Loucy (cell line): Measurements from ENCODE around the gene PEX5L.

Experiments used
- H2AFZ ChIP-seq: fragments of 200-600 bp; sonication (generic); 2 replicates; pipeline ENCODE4 v1.6.0; 2016; ENCODE audit warnings: antibody characterized with exemption, mild to moderate bottlenecking, low read length, moderate library complexity
- H3F3A ChIP-seq: fragments of 200-600 bp; 2 replicates; pipeline ENCODE4 v1.6.0; 2016; ENCODE audit warnings: antibody characterized with exemption, low read depth, mild to moderate bottlenecking
- H3K27me3 ChIP-seq: fragments of 200-600 bp; sonication (generic); 2 replicates; pipeline ENCODE4 v1.6.1; 2014; ENCODE audit warnings: low read length, mild to moderate bottlenecking; ENCODE audit not compliant: insufficient read depth, poor library complexity, severe bottlenecking
- H3K36me3 ChIP-seq: fragments of 200-600 bp; sonication (generic); 2 replicates; pipeline ENCODE4 v1.6.1; 2016; ENCODE audit warnings: low read length; ENCODE audit not compliant: insufficient read depth
- H3K4me1 ChIP-seq: fragments of 200-600 bp; sonication (generic); 2 replicates; pipeline ENCODE4 v1.5.1; 2014; ENCODE audit warnings: low read length, mild to moderate bottlenecking; ENCODE audit not compliant: insufficient read depth, poor library complexity, severe bottlenecking
- H3K4me2 ChIP-seq: fragments of 200-600 bp; sonication (generic); 2 replicates; pipeline ENCODE4 v1.6.0; 2014; ENCODE audit warnings: antibody characterized with exemption, low read length, low read depth, mild to moderate bottlenecking; ENCODE audit not compliant: poor library complexity, severe bottlenecking
- H3K4me3 ChIP-seq: fragments of 200-600 bp; sonication (generic); 2 replicates; pipeline ENCODE4 v1.5.1; 2014; ENCODE audit warnings: low read length, mild to moderate bottlenecking, mixed read lengths; ENCODE audit not compliant: poor library complexity, severe bottlenecking
- H3K79me2 ChIP-seq: fragments of 200-600 bp; sonication (generic); 2 replicates; pipeline ENCODE4 v1.6.1; 2014; ENCODE audit warnings: low read length; ENCODE audit not compliant: insufficient read depth
- H3K9ac ChIP-seq: fragments of 200-600 bp; sonication (generic); 2 replicates; pipeline ENCODE4 v1.6.0; 2014; ENCODE audit warnings: mild to moderate bottlenecking, low read depth, low read length, moderate library complexity; ENCODE audit not compliant: poor library complexity, severe bottlenecking
- H3K9me2 ChIP-seq: fragments of 200-600 bp; sonication (generic); replicated peaks from 2 replicates; pipeline ENCODE4 v1.6.1; 2016; ENCODE audit warnings: low read depth, low read length, mixed read lengths
- H3K9me3 ChIP-seq: fragments of 200-600 bp; sonication (generic); 2 replicates; pipeline ENCODE4 v1.6.1; 2014; ENCODE audit warnings: mild to moderate bottlenecking, antibody characterized with exemption, low read length, low read depth; ENCODE audit not compliant: insufficient read depth
- H4K20me1 ChIP-seq: fragments of 200-600 bp; sonication (generic); 2 replicates; pipeline ENCODE4 v1.6.0; 2014; ENCODE audit warnings: antibody characterized with exemption, low read length, mild to moderate bottlenecking; ENCODE audit not compliant: insufficient read depth, poor library complexity, severe bottlenecking
- CTCF ChIP-seq: fragments of 200-600 bp; sonication (generic); conservative IDR thresholded peaks from 2 replicates; pipeline ENCODE4 v1.5.1; 2014; ENCODE audit warnings: mild to moderate bottlenecking, antibody characterized with exemption, low read length
- EZH2phosphoT487 ChIP-seq: fragments of 200-600 bp; IDR thresholded peaks from 2 replicates; pipeline ENCODE4 v1.6.1; 2018; ENCODE audit warnings: antibody characterized with exemption, mild to moderate bottlenecking, moderate library complexity, borderline replicate concordance

The PEX5L gene

GRCh38 chr3:179882292-179882691 lies 154.4 kb downstream of the PEX5L start:
- no peak overlapping the region for H3K9ac ChIP-seq
- peak overlapping the region; percentile 50 for H2AFZ ChIP-seq
- peaks cover 7% of the 10 kb centered on the region for H3K4me1 ChIP-seq
- no peaks in the 10 kb centered on the region for H3F3A ChIP-seq
- H3K9me2 ChIP-seq: no peaks in the 10 kb centered on the region
- no peaks in the 10 kb centered on the region for H3K9me3 ChIP-seq
- TF ChIP-seq CTCF (no peak), EZH2phosphoT487 (no peak)
- H3K36me3 ChIP-seq: no peaks in the 10 kb centered on the region; the same call in 1 of the 2 replicates
- no peaks in the 10 kb centered on the region for H3K79me2 ChIP-seq
- no peak overlapping the region for H3K4me3 ChIP-seq
- H3K4me2 ChIP-seq: peak overlapping the region; percentile 9
- H3K27me3 ChIP-seq: no peaks in the 10 kb centered on the region
- no peaks in the 10 kb centered on the region for H4K20me1 ChIP-seq

DNA sequence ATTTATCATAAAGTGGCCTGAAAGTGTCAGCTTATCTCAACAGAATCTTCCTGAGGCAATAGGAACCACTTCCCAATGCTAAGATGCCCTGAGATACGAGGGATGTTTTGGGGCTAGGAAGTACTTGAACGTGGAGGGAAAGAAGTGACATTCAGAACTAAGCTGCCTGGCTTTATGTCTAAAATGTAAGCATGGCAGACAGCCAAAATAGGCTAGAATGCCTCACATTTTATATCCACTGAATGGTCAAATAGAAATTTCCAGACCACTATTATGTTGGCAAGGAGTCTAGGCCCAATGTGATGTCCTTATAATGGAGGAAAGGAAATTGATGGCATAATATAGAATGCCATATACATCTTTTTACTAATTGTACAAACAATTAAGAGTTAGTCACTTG lies 154.9 kb downstream of the PEX5L start:
- H3K79me2 ChIP-seq: no peaks in the 10 kb centered on the region
- TF ChIP-seq CTCF: no peak
- TF ChIP-seq EZH2phosphoT487: no peak
- H3K9ac ChIP-seq: no peak overlapping the region
- H3F3A ChIP-seq: no peaks in the 10 kb centered on the region
- no peaks in the 10 kb centered on the region for H3K9me3 ChIP-seq
- H3K36me3 ChIP-seq: no peaks in the 10 kb centered on the region; the same call in 1 of the 2 replicates
- H4K20me1 ChIP-seq: no peaks in the 10 kb centered on the region
- no peaks in the 10 kb centered on the region for H3K27me3 ChIP-seq
- H3K4me3 ChIP-seq: no peak overlapping the region
- no peak overlapping the region for H2AFZ ChIP-seq
- no peaks in the 10 kb centered on the region for H3K9me2 ChIP-seq
- no peak overlapping the region for H3K4me2 ChIP-seq
- H3K4me1 ChIP-seq: peaks cover 7% of the 10 kb centered on the region

DNA sequence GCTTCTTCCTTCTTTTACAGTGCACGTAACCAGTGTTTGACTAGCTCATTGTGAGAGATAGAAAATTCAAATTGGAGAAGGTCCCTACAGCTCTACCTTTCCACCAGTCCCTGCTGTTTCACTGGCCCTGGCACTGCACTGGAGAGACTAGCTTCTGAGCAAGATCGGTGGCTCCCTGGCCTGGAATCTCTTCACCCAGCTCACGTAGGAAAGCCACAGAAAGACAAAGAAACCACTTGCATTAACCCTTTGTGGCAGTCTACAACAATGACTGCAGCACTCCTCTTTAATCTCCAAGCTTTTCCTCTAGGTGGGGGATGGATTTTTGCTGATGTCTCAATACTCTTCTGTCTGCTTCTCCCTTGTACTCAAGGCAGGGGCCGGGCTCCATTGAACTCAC lies 155.9 kb downstream of the PEX5L start:
- Histone ChIP-seq H3K4me2 (no peak overlapping the region), H2AFZ (no peak overlapping the region), H3K9me3 (no peaks in the 10 kb centered on the region)

More for the DNA sequence above, 155.9 kb downstream of the PEX5L start:
- no peaks in the 10 kb centered on the region for H3K9me2 ChIP-seq
- H3F3A ChIP-seq: no peaks in the 10 kb centered on the region
- H3K4me1 ChIP-seq: peaks cover 7% of the 10 kb centered on the region
- H3K4me3 ChIP-seq: no peak overlapping the region
- TF ChIP-seq CTCF (no peak), EZH2phosphoT487 (no peak)
- no peak overlapping the region for H3K9ac ChIP-seq
- H3K79me2 ChIP-seq: no peaks in the 10 kb centered on the region
- H3K36me3 ChIP-seq: no peaks in the 10 kb centered on the region; the same call in 1 of the 2 replicates
- H3K27me3 ChIP-seq: no peaks in the 10 kb centered on the region
- H4K20me1 ChIP-seq: no peaks in the 10 kb centered on the region
